ENCODE measurements around the gene PIP4K2A.

PIP4K2A gene

DNA sequence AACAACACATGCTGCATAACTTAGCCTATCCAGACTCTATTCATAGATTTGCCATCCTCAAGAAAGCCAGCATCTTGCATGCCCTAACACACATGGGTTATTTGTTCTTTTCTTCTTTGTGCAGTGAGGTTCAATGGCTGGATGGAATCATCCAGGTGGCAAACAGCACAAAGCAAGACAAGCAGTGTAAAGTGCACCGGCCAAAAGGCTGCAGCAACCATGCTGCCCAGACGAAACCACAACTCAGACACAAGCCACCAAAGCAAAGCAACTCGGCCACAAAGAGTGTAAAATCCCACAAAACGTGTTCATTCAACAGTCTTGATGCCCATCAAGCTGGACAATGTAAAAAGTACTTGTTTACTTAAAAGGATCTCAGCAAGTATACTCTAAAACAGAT, 76.9 kb downstream of the PIP4K2A start:
- peaks cover 25% of the 10 kb centered on the region for H3K36me3 Mint-ChIP-seq (ENCODE audit: low read depth)
- peak overlapping the region; percentile 10 for H3K27ac Mint-ChIP-seq
- no peaks in the 10 kb centered on the region for H3K9me3 Mint-ChIP-seq
- H3K27me3 Mint-ChIP-seq, result no peaks in the 10 kb centered on the region
- no peak overlapping the region for H3K4me3 Mint-ChIP-seq
- H3K4me1 Mint-ChIP-seq (ENCODE audit: low read depth), result peaks cover 91% of the 10 kb centered on the region

DNA sequence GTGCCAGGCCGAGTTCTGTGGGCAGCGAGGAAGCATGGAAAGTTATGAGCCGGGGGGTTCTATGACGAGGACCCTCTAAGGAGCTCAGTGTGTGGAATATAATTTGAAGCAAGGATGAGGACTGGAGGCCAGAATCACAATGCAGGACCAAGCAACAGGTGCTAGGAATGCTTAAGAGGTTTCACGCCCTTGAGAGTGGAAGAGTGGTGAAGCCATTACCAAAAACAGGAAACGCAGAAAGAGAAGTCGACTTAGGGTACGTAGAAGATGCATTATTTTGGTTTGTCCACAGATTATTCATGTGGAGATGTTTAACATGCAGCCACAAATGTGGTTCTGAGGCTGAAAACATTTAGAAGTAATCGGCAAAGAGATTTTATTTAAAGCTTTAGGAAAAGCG, 78.7 kb downstream of the PIP4K2A start:
- peaks cover 97% of the 10 kb centered on the region for H3K4me1 Mint-ChIP-seq (ENCODE audit: low read depth)
- H3K27ac Mint-ChIP-seq, result peak overlapping the region; percentile 90
- no peaks in the 10 kb centered on the region for H3K27me3 Mint-ChIP-seq
- no peaks in the 10 kb centered on the region for H3K9me3 Mint-ChIP-seq
- H3K36me3 Mint-ChIP-seq (ENCODE audit: low read depth), result peaks cover 26% of the 10 kb centered on the region
- H3K4me3 Mint-ChIP-seq, result peak overlapping the region; percentile 48

DNA sequence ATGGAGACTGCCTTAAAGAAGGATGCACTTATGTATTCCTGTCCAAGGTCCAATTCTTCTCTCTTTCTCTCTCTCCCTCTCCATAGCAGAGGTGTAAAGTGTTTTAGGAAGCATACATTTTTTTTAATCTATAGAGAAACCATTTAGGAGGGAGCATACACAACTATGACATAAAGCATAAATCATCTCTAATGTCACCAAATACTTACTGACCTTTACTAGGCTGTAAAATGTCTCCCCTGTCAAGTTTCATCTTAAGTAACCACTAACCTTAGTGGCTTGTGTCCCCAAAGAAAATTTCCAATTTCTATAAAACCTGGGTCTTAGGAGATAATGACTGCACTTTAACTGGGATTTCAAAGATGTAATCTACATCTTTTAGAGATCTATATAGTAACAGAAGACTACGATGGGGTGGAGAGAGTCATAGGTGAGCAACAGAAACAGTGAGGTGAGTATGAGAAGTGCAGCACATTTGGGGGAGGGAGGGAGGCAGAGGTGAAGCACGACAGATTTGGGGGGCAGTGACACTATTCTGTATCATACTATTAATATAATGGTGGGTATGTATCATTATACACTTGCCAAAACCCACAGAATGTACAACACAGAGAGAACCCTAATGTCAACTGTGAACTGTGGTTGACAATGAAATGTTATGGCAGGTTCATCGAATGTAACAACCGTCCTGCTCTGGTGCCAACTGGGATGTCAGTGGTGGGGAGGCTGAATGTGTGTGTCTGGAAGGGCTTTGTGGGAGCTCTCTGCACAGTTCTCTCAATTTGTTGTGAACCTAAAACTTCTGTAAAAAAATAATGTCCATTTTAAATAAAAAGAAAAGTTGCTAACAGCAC, 79.5 kb downstream of the PIP4K2A start:
- Mint-ChIP-seq H3K4me1 (ENCODE audit: low read depth) (peaks cover 98% of the 10 kb centered on the region), H3K9me3 (no peaks in the 10 kb centered on the region)

DNA sequence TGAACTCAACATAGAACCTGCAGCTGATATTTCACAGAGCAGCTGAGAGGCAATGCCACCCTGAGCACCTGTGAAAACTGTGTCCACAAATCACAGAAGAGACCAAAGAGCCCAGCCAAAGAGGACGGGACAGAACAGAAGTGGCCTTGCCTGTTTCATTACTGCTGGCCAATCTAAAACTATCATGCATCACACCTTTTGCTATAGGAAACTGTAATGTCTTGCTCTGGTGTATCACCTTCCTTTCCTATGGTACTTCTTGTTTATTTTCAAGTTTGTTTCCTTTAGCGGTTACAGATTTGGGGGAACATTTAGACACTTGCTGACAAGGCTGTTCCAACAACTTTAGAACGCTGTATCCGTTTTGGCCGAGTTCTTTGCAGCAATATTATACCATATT, 80.3 kb downstream of the PIP4K2A start:
- H3K36me3 Mint-ChIP-seq (ENCODE audit: low read depth), result peaks cover 25% of the 10 kb centered on the region
- no peaks in the 10 kb centered on the region for H3K9me3 Mint-ChIP-seq
- H3K4me1 Mint-ChIP-seq (ENCODE audit: low read depth), result peaks cover 98% of the 10 kb centered on the region
- peak overlapping the region; percentile 48 for H3K4me3 Mint-ChIP-seq
- H3K27me3 Mint-ChIP-seq, result no peaks in the 10 kb centered on the region
- peak overlapping the region; percentile 90 for H3K27ac Mint-ChIP-seq

More for the DNA sequence above, 79.5 kb downstream of the PIP4K2A start:
- peaks cover 25% of the 10 kb centered on the region for H3K36me3 Mint-ChIP-seq (ENCODE audit: low read depth)
- H3K4me3 Mint-ChIP-seq, result peak overlapping the region; percentile 48
- H3K27ac Mint-ChIP-seq, result peak overlapping the region; percentile 90
- no peaks in the 10 kb centered on the region for H3K27me3 Mint-ChIP-seq

DNA sequence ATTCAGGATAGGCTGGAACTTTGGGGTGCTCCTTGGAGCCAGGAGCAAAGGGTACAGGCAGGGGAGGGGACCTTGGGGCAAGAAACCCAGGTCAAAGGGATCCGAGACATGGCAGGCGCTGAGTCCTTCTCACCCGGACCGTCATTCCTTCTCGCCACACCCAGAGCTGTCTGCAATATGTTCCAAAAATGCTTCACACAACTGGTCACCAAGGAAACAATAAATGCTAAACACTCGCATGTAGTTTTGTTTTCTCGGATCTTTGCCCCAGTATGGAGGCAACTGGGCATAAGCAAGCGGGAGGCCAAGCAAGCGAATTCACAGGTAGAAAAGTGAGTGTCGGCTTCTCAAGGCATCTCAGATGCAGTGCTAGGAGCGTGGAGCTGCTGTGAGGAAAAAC, 80.8 kb downstream of the PIP4K2A start:
- H3K36me3 Mint-ChIP-seq (ENCODE audit: low read depth), result peaks cover 25% of the 10 kb centered on the region
- no peaks in the 10 kb centered on the region for H3K9me3 Mint-ChIP-seq
- no peaks in the 10 kb centered on the region for H3K27me3 Mint-ChIP-seq
- H3K4me3 Mint-ChIP-seq, result peak overlapping the region; percentile 15
- H3K4me1 Mint-ChIP-seq (ENCODE audit: low read depth), result peaks cover 98% of the 10 kb centered on the region
- H3K27ac Mint-ChIP-seq, result peak overlapping the region; percentile 90

DNA sequence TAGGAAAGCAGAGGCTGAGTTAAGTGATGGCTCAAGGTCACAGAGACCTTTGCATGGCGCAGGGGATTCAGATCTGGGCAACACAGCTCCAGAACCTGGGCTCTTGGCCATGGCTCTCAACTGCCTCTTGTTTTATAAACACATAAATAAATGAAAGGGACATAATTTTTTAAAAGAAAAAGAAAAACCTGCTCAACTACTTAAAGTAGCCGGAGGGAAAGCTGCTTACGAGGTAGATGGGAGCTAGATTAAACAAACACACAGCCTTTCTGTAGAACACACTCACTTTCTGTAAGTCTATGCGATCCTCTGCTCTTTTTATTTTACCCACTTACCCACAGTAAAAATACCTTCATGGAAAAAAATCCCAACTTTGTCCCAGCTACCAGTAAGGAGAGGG, 81.3 kb downstream of the PIP4K2A start:
- Mint-ChIP-seq H3K4me1 (ENCODE audit: low read depth) (peaks cover 98% of the 10 kb centered on the region), H3K36me3 (ENCODE audit: low read depth) (peaks cover 29% of the 10 kb centered on the region), H3K27me3 (no peaks in the 10 kb centered on the region), H3K4me3 (no peak overlapping the region), H3K9me3 (no peaks in the 10 kb centered on the region), H3K27ac (peak overlapping the region; percentile 90)

DNA sequence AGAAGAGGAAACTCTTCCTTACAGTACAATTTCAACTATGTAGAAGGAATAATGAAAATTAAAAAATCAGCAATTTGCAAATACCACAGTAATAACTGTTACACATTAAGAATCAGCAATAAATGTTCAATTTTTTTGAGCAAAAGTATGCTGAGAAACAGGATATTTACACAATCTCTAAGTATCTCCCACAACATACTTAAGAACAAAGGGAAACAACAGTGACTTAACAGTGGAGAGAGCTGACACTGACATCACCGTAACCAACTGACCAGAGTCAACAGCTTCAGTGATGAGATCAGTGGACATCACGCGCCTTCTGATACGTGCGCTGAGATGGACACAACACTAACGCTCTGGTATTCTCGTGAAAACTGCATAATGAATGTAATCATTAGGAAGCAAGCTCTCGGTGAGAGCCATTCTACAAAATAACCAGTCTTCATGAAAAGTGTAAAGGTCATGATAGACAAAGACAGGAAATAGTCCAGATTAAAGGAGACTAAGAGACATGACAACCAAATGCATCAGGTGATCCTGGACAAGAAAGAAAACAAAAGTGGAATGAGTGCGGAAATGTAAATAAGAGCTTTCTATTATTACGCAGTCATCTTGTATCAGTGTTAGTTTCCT, 82.6 kb downstream of the PIP4K2A start:
- peak overlapping the region; percentile 77 for H3K4me3 Mint-ChIP-seq
- peaks cover 27% of the 10 kb centered on the region for H3K36me3 Mint-ChIP-seq (ENCODE audit: low read depth)
- H3K4me1 Mint-ChIP-seq (ENCODE audit: low read depth), result peaks cover 98% of the 10 kb centered on the region
- no peaks in the 10 kb centered on the region for H3K27me3 Mint-ChIP-seq
- H3K27ac Mint-ChIP-seq, result peak overlapping the region; percentile 96
- H3K9me3 Mint-ChIP-seq, result no peaks in the 10 kb centered on the region

DNA sequence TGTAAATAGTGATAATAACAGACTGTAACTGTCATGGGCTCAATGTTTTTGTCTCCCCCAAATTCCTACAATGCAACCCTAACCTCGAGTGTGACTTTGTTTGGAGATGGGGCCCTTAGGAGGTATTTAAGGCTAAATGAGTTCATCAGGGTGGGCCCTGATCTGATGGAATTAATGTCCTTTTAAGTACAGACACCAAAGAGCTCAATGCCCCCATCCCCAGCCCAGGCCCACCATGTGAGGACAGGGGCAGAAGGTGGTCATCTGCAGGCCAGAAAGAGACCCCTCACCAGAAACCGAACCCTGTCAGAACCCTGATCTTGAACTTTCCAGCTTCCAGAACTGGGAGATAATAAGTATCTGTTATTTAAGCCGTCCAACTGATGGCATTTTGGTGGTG, 83.2 kb downstream of the PIP4K2A start:
- Mint-ChIP-seq H3K4me3 (peak overlapping the region; percentile 77), H3K4me1 (ENCODE audit: low read depth) (peaks cover 98% of the 10 kb centered on the region), H3K9me3 (no peaks in the 10 kb centered on the region), H3K27me3 (no peaks in the 10 kb centered on the region), H3K36me3 (ENCODE audit: low read depth) (peaks cover 24% of the 10 kb centered on the region), H3K27ac (peak overlapping the region; percentile 96)

DNA sequence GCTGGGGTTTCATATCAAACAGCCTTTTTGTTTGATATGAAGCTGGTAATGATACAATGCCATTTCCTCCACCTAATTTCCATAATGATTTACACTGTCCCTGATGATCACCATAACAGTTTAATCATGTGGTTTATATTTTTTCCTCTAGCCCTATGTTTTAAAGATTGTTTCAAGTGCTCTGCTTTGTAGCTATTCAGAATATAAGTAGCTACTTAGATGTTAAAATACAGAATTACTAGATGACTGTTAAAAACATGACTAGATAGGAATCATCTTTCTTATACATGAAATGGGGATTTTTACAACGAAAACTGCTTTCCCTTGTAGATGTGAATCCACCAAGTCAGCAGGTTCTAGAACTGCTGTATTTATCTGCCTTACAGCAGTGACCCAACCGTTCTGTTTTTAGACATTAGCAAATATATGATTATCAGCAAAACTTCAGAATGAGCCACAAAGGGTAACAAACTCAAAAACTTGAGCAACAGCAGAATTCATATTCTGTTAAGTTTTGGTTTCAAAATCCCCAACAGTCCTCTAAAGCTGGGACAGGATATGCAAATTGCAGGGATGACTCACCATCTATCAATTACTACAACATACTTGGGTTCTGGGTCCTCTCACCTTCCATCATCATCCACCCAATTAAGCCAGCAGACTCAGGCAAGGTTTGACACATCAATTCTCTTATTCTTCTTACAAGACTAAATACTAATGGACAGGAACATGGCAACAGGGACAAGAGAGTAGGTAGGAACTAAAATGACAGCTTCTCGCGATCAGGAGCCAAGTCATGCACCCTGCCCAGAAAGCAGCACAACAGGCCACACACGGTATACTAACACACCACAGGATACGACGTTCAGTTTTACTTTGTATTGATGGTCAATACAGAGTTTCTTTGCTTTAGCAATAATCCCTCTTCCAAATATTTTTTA, 83.9 kb downstream of the PIP4K2A start:
- H3K27ac Mint-ChIP-seq, result peak overlapping the region; percentile 96
- H3K4me1 Mint-ChIP-seq (ENCODE audit: low read depth), result peaks cover 99% of the 10 kb centered on the region
- no peaks in the 10 kb centered on the region for H3K27me3 Mint-ChIP-seq
- H3K9me3 Mint-ChIP-seq, result no peaks in the 10 kb centered on the region
- H3K4me3 Mint-ChIP-seq, result peak overlapping the region; percentile 77
- peaks cover 19% of the 10 kb centered on the region for H3K36me3 Mint-ChIP-seq (ENCODE audit: low read depth)

DNA sequence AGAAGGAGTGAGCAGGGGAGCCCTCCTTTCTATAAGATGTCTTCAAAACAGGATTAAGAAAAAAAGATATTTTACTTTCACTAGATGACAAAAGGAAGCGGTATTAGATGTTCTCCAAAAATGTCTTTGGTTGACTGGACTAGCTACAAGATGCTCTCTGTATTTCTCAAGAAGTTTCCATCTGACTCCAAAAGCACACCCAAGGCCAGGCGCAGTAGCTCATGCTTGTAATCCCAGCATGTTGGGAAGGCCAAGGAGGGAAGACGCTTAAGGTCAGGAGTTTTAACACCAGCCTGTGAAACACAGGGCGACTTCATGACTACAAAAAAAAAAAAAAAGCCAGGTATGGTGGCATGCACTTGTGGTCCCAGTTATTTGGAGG, 84.5 kb downstream of the PIP4K2A start:
- H3K36me3 Mint-ChIP-seq (ENCODE audit: low read depth), result peaks cover 15% of the 10 kb centered on the region

DNA sequence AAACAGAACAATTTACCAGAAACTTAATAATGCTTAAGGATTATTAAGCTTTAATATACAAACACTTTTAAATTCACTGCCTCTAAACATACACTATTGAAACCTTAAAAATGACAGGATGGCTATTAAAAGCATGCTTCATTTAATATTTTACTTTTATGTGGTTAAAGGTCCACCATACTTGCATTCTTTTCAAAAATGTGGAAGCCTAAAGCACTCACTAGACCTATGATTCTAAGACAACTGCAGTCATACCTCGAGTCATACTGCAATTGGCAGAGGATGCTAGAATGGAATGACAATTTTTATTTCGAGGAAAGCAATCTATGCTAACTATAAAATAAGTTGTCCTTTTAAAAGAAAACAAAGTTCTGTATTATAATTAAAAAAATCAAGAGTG, 85.3 kb downstream of the PIP4K2A start:
- peak overlapping the region; percentile 44 for H3K4me3 Mint-ChIP-seq
- peak overlapping the region; percentile 93 for H3K27ac Mint-ChIP-seq
- no peaks in the 10 kb centered on the region for H3K27me3 Mint-ChIP-seq
- H3K36me3 Mint-ChIP-seq (ENCODE audit: low read depth), result peaks cover 15% of the 10 kb centered on the region
- peaks cover 99% of the 10 kb centered on the region for H3K4me1 Mint-ChIP-seq (ENCODE audit: low read depth)
- no peaks in the 10 kb centered on the region for H3K9me3 Mint-ChIP-seq

More for the DNA sequence above, 84.5 kb downstream of the PIP4K2A start:
- H3K4me3 Mint-ChIP-seq, result peak overlapping the region; percentile 77
- peaks cover 99% of the 10 kb centered on the region for H3K4me1 Mint-ChIP-seq (ENCODE audit: low read depth)
- peak overlapping the region; percentile 96 for H3K27ac Mint-ChIP-seq
- H3K27me3 Mint-ChIP-seq, result no peaks in the 10 kb centered on the region
- H3K9me3 Mint-ChIP-seq, result no peaks in the 10 kb centered on the region

DNA sequence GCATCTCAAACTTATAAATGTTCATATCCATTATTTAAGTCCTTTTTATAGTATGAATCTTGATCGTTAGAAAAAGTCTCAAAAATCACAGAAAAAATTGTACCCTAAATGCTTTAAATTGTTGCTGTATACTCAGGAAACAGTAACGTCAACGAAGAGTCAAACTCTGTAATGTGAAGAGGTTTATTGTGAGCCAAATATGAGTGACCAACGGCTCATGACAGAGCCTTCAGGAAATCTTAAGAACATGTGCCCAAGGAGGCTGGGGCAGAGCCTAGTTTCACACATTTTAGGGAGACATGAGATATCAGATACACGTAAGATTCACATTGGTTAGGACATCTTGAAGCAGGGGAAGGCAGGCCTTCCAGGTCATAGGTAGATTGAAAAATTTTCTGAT, 86.1 kb downstream of the PIP4K2A start:
- H3K27ac Mint-ChIP-seq, result peak overlapping the region; percentile 93

DNA sequence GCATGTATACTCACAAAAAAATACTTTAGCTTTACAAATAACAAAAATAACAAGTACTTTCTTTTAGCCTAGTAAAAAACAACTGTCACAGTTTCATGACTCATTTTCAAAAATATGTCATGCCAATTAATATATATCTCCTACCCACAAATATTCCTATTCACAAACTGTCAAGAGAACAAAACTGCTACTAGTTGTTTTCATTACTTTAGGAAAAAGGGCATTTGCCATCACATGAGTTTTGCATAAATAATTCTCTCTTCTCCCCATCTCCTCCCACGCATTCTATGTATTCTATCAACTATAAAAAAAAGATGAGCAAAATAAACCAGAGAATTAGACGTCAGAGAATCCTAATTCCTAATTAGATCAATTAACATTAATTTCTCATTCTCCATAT, 87.6 kb downstream of the PIP4K2A start:
- Mint-ChIP-seq H3K27me3 (no peaks in the 10 kb centered on the region), H3K27ac (peak overlapping the region; percentile 82), H3K4me1 (ENCODE audit: low read depth) (peaks cover 95% of the 10 kb centered on the region), H3K4me3 (peak overlapping the region; percentile 49), H3K9me3 (no peaks in the 10 kb centered on the region), H3K36me3 (ENCODE audit: low read depth) (peaks cover 14% of the 10 kb centered on the region)

More for the DNA sequence above, 86.1 kb downstream of the PIP4K2A start:
- H3K27me3 Mint-ChIP-seq, result no peaks in the 10 kb centered on the region
- H3K9me3 Mint-ChIP-seq, result no peaks in the 10 kb centered on the region
- peaks cover 99% of the 10 kb centered on the region for H3K4me1 Mint-ChIP-seq (ENCODE audit: low read depth)
- peak overlapping the region; percentile 44 for H3K4me3 Mint-ChIP-seq
- peaks cover 15% of the 10 kb centered on the region for H3K36me3 Mint-ChIP-seq (ENCODE audit: low read depth)

DNA sequence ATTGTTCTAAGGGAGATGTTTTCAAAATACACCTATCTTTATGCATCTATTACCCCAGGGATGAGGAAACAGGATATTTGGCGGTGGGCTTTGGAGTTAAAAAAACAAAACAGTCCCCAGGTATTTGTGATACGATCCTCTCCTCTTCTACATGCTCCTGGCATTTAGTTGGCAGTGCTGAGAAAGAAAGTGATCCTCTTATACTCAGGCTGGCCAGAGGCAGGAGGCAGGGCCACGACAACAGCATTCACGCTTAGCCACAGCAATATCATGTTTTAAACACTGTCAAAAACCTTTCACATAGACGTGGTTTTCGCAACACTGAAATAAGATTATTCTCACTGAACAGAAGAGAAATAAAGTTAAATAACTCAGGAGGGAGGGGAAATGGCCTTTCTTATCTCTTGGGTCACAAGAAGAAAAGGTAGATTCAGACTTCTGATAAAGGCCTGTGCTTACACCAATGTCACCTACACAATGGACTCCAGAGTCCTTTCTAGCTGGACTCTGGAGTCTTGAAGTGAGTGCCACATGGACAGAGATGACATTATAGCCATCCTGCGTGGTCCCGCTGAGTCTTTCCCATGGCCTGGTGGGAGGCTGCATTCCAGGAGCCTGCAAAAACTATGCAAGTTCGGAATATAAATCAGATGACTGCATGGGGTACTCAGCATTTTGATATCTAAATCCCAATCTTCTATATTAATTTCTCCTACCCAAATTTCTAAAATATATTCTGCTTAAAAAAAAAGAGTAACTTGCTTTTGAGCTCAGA, 88.7 kb downstream of the PIP4K2A start:
- H3K4me1 Mint-ChIP-seq (ENCODE audit: low read depth), result peaks cover 95% of the 10 kb centered on the region
- peaks cover 14% of the 10 kb centered on the region for H3K36me3 Mint-ChIP-seq (ENCODE audit: low read depth)
- H3K27me3 Mint-ChIP-seq, result no peaks in the 10 kb centered on the region
- peak overlapping the region; percentile 36 for H3K4me3 Mint-ChIP-seq
- no peaks in the 10 kb centered on the region for H3K9me3 Mint-ChIP-seq
- H3K27ac Mint-ChIP-seq, result peak overlapping the region; percentile 85

Measured in stimulated activated naive CD8-positive, alpha-beta T cell treated with anti-CD3 and anti-CD28 coated beads, Interleukin-15, Interleukin-2, amounts not matched to agents 100 ng/mL and 50 ng/mL, for 24 hours (primary cell).